ENCODE measurements around the gene CAP1.
A peak's percentile ranks its signal among the peaks of the same experiment; 100 is the strongest.
"Not testable (repeated sequence)": the region's sequence is repeated elsewhere in the genome, so short reads cannot be mapped to it uniquely, and the experiment has no call there.

Gene CAP1

GRCh38 chr1:40081871-40082270 is 41.3 kb downstream of the CAP1 start:
- CTCF ChIA-PET = interaction anchor here (1.7 to 18.0 kb wide), 3 partner anchors 8 to 257 kb away, joined by 7 to 292 read pairs (median 75); no protein-coding TSS in a partner anchor
- POLR2A ChIA-PET = no interaction called here
- no peak for DNase-seq (ENCODE audit: low read depth, low spot score)
- H3K4me3 ChIP-seq (ENCODE audit: low read depth, low read length) = no peak overlapping the region
- no peak for TF ChIP-seq CTCF (IDR thresholded peaks at IDR 0.05; ENCODE audit: insufficient read depth, low read length, missing control alignments)

GRCh38 chr1:40084750-40085149 is 44.2 kb downstream of the CAP1 start:
- peak; percentile 54 for TF ChIP-seq CTCF (IDR thresholded peaks at IDR 0.05; ENCODE audit: insufficient read depth, low read length, missing control alignments)
- CTCF ChIA-PET = interaction anchor here (0.9 to 18.0 kb wide), 20 partner anchors 8 to 366 kb away, joined by 3 to 292 read pairs (median 6); partner anchors contain the start of genes PPT1 and ZFP69B
- POLR2A ChIA-PET = interaction anchor here (0.7 kb wide), 1 partner anchor 254 kb away, joined by 3 read pairs; no protein-coding TSS in a partner anchor
- DNase-seq (ENCODE audit: low read depth, low spot score); H3K4me3 ChIP-seq (ENCODE audit: low read depth, low read length): not testable (repeated sequence)

- no peak overlapping the region for H3K4me3 ChIP-seq (ENCODE audit: low read depth, low read length)
- no peak for DNase-seq (ENCODE audit: low read depth, low spot score)
- ChIA-PET POLR2A (no interaction called here), CTCF (interaction anchor here (0.6 to 18.0 kb wide), 5 partner anchors 8 to 314 kb away, joined by 3 to 292 read pairs (median 4); no protein-coding TSS in a partner anchor)
- no peak for TF ChIP-seq CTCF (IDR thresholded peaks at IDR 0.05; ENCODE audit: insufficient read depth, low read length, missing control alignments)
Measured at GRCh38 chr1:40090652-40091355, 50.3 kb downstream of the CAP1 start.

GRCh38 chr1:40092241-40092640 is 51.7 kb downstream of the CAP1 start:
- ChIA-PET POLR2A (no interaction called here), CTCF (interaction anchor here (1.2 to 18.0 kb wide), 4 partner anchors 12 to 246 kb away, joined by 3 to 292 read pairs (median 40); no protein-coding TSS in a partner anchor)
- no peak for TF ChIP-seq CTCF (IDR thresholded peaks at IDR 0.05; ENCODE audit: insufficient read depth, low read length, missing control alignments)
- H3K4me3 ChIP-seq (ENCODE audit: low read depth, low read length) = no peak overlapping the region
- no peak for DNase-seq (ENCODE audit: low read depth, low spot score)

GRCh38 chr1:40092706-40093639 is 52.4 kb downstream of the CAP1 start:
- DNase-seq (ENCODE audit: low read depth, low spot score) = no peak
- ChIA-PET POLR2A (no interaction called here), CTCF (interaction anchor here (1.2 to 18.0 kb wide), 4 partner anchors 11 to 246 kb away, joined by 3 to 292 read pairs (median 40); no protein-coding TSS in a partner anchor)
- TF ChIP-seq CTCF (IDR thresholded peaks at IDR 0.05; ENCODE audit: insufficient read depth, low read length, missing control alignments) = no peak
- H3K4me3 ChIP-seq (ENCODE audit: low read depth, low read length) = no peak overlapping the region
